Body of pancreas (tissue), 4 donors: ENCODE data around the gene PCDHGA7.

Experiments used
- CTCF ChIP-seq, 7 experiments: fragments of 450-650 bp in 4 of 7; fragments of 200-600 bp in 3 of 7; sonication (generic) in 3 of 7; IDR thresholded peaks; one replicate each; pipeline ENCODE4 v1.5.1; 2016 to 2019; ENCODE audit warnings: antibody characterized with exemption in 7 of 7
- POLR2A ChIP-seq, 3 donors: fragments of 450-650 bp; IDR thresholded peaks; one replicate each; pipeline ENCODE4 v1.6.1; 2016; ENCODE audit warnings: antibody characterized with exemption in 3 of 3, mild to moderate bottlenecking in 2 of 3

- TF ChIP-seq CTCF (IDR thresholded peaks at IDR 0.05): peak in 5 of 7 experiments; percentile 18 to 36 (median 34)
- no peak for TF ChIP-seq POLR2A (IDR thresholded peaks at IDR 0.05)
Observed at GRCh38 chr5:141343242-141343952, 39.1 kb upstream of the PCDHGA7 start, which contains the start of gene PCDHGA3.
